Measurements from ENCODE around the gene CTAG2.
"Not testable (repeated sequence)": the region's sequence is repeated elsewhere in the genome, so short reads cannot be mapped to it uniquely, and the experiment has no call there.

The CTAG2 gene

GRCh38 chrX:154653048-154653401 is 354 bp downstream of the CTAG2 start:
- Histone ChIP-seq H3K4me3 (no peak overlapping the region), H3K36me3 (ENCODE audit: insufficient read depth, low read length) (no peaks in the 10 kb centered on the region), H3K9me3 (ENCODE audit: low read depth, low read length) (no peaks in the 10 kb centered on the region), H3K27ac (no peak overlapping the region), H3K9ac (ENCODE audit: insufficient read length) (no peak overlapping the region)
- DNase-seq (ENCODE audit: low read depth, low spot score): no peak
- TF ChIP-seq EZH2 (IDR thresholded peaks at IDR 0.05) (no peak), FOXP2 (optimal IDR thresholded peaks at IDR 0.05; ENCODE audit: control extremely low read depth, extremely low read length, insufficient read depth) (no peak), POLR2AphosphoS5 (IDR thresholded peaks at IDR 0.05; ENCODE audit: borderline replicate concordance, low read depth, low read length) (no peak)

- Histone ChIP-seq H3K9me3 (ENCODE audit: low read depth, low read length) (no peaks in the 10 kb centered on the region), H3K36me3 (ENCODE audit: insufficient read depth, low read length) (no peaks in the 10 kb centered on the region), H3K27ac (no peak overlapping the region), H3K9ac (ENCODE audit: insufficient read length) (no peak overlapping the region), H3K4me3 (no peak overlapping the region)
- DNase-seq (ENCODE audit: low read depth, low spot score): no peak
- no peak for TF ChIP-seq EZH2 (IDR thresholded peaks at IDR 0.05)
Observed at GRCh38 chrX:154652311-154653047, 900 bp downstream of the CTAG2 start.

GRCh38 chrX:154650221-154650510 is 3.2 kb downstream of the CTAG2 start:
- no peaks in the 10 kb centered on the region for H3K9me3 ChIP-seq (ENCODE audit: low read depth, low read length)
- no peak overlapping the region for H3K27ac ChIP-seq
- no peak overlapping the region for H3K4me3 ChIP-seq
- no peaks in the 10 kb centered on the region for H3K36me3 ChIP-seq (ENCODE audit: insufficient read depth, low read length)
- DNase-seq (ENCODE audit: low read depth, low spot score): no peak
- TF ChIP-seq FOXP2 (optimal IDR thresholded peaks at IDR 0.05; ENCODE audit: control extremely low read depth, extremely low read length, insufficient read depth) (no peak), EZH2 (IDR thresholded peaks at IDR 0.05) (no peak), POLR2AphosphoS5 (IDR thresholded peaks at IDR 0.05; ENCODE audit: borderline replicate concordance, low read depth, low read length) (no peak)
- H3K9ac ChIP-seq (ENCODE audit: insufficient read length): no peak overlapping the region

- H3K4me3 ChIP-seq: no peak overlapping the region
- TF ChIP-seq POLR2AphosphoS5 (IDR thresholded peaks at IDR 0.05; ENCODE audit: borderline replicate concordance, low read depth, low read length) (no peak), EZH2 (IDR thresholded peaks at IDR 0.05) (no peak), FOXP2 (optimal IDR thresholded peaks at IDR 0.05; ENCODE audit: control extremely low read depth, extremely low read length, insufficient read depth) (no peak)
- no peaks in the 10 kb centered on the region for H3K9me3 ChIP-seq (ENCODE audit: low read depth, low read length)
- H3K27ac ChIP-seq: no peak overlapping the region
- no peak overlapping the region for H3K9ac ChIP-seq (ENCODE audit: insufficient read length)
- no peaks in the 10 kb centered on the region for H3K36me3 ChIP-seq (ENCODE audit: insufficient read depth, low read length)
- DNase-seq (ENCODE audit: low read depth, low spot score): no peak
Observed at GRCh38 chrX:154649503-154650220, 3.7 kb downstream of the CTAG2 start.

- Histone ChIP-seq H3K9ac (ENCODE audit: insufficient read length) (no peak overlapping the region), H3K27ac (no peak overlapping the region)
Observed at GRCh38 chrX:154648931-154649330, 4.4 kb downstream of the CTAG2 start.

GRCh38 chrX:154645745-154646378 is 7.5 kb downstream of the CTAG2 start:
- not testable (repeated sequence) for H3K4me3 ChIP-seq; H3K9me3 ChIP-seq (ENCODE audit: low read depth, low read length); H3K27ac ChIP-seq; DNase-seq (ENCODE audit: low read depth, low spot score); H3K9ac ChIP-seq (ENCODE audit: insufficient read length); H3K36me3 ChIP-seq (ENCODE audit: insufficient read depth, low read length)

More at GRCh38 chrX:154648931-154649330, 4.4 kb downstream of the CTAG2 start:
- Histone ChIP-seq H3K36me3 (ENCODE audit: insufficient read depth, low read length) (no peaks in the 10 kb centered on the region), H3K4me3 (no peak overlapping the region), H3K9me3 (ENCODE audit: low read depth, low read length) (no peaks in the 10 kb centered on the region)
- no peak for DNase-seq (ENCODE audit: low read depth, low spot score)
- TF ChIP-seq POLR2AphosphoS5 (IDR thresholded peaks at IDR 0.05; ENCODE audit: borderline replicate concordance, low read depth, low read length) (no peak), FOXP2 (optimal IDR thresholded peaks at IDR 0.05; ENCODE audit: control extremely low read depth, extremely low read length, insufficient read depth) (no peak), EZH2 (IDR thresholded peaks at IDR 0.05) (no peak)

- H3K36me3 ChIP-seq (ENCODE audit: insufficient read depth, low read length); H3K4me3 ChIP-seq; H3K9ac ChIP-seq (ENCODE audit: insufficient read length); DNase-seq (ENCODE audit: low read depth, low spot score); H3K27ac ChIP-seq; H3K9me3 ChIP-seq (ENCODE audit: low read depth, low read length): not testable (repeated sequence)
Observed at GRCh38 chrX:154643708-154644107, 9.7 kb downstream of the CTAG2 start.

GRCh38 chrX:154641740-154642139 is 11.6 kb downstream of the CTAG2 start:
- H3K9me3 ChIP-seq (ENCODE audit: low read depth, low read length); H3K4me3 ChIP-seq; DNase-seq (ENCODE audit: low read depth, low spot score); H3K9ac ChIP-seq (ENCODE audit: insufficient read length); H3K27ac ChIP-seq; H3K36me3 ChIP-seq (ENCODE audit: insufficient read depth, low read length): not testable (repeated sequence)

- not testable (repeated sequence) for H3K4me3 ChIP-seq; H3K9me3 ChIP-seq (ENCODE audit: low read depth, low read length); H3K9ac ChIP-seq (ENCODE audit: insufficient read length); H3K36me3 ChIP-seq (ENCODE audit: insufficient read depth, low read length); DNase-seq (ENCODE audit: low read depth, low spot score); H3K27ac ChIP-seq
Observed at GRCh38 chrX:154633661-154634060, 19.7 kb downstream of the CTAG2 start.

- not testable (repeated sequence) for DNase-seq (ENCODE audit: low read depth, low spot score); H3K9ac ChIP-seq (ENCODE audit: insufficient read length); H3K9me3 ChIP-seq (ENCODE audit: low read depth, low read length); H3K36me3 ChIP-seq (ENCODE audit: insufficient read depth, low read length); H3K27ac ChIP-seq; H3K4me3 ChIP-seq
Observed at GRCh38 chrX:154630949-154631348, 22.4 kb downstream of the CTAG2 start.

GRCh38 chrX:154628960-154629359 is 24.4 kb downstream of the CTAG2 start:
- not testable (repeated sequence) for DNase-seq (ENCODE audit: low read depth, low spot score); H3K4me3 ChIP-seq; H3K36me3 ChIP-seq (ENCODE audit: insufficient read depth, low read length); H3K9ac ChIP-seq (ENCODE audit: insufficient read length); H3K9me3 ChIP-seq (ENCODE audit: low read depth, low read length); H3K27ac ChIP-seq

- H3K27ac ChIP-seq; H3K9ac ChIP-seq (ENCODE audit: insufficient read length); DNase-seq (ENCODE audit: low read depth, low spot score); H3K4me3 ChIP-seq; H3K9me3 ChIP-seq (ENCODE audit: low read depth, low read length); H3K36me3 ChIP-seq (ENCODE audit: insufficient read depth, low read length): not testable (repeated sequence)
Observed at GRCh38 chrX:154620767-154621414, 32.5 kb downstream of the CTAG2 start.

GRCh38 chrX:154619182-154619581 is 34.2 kb downstream of the CTAG2 start, which contains the start of gene CTAG1B:
Gene CTAG1B, minus strand, starts transcription at chrX:154619282. Its CDS starts 64 bp downstream, at chrX:154619218.
- not testable (repeated sequence) for DNase-seq (ENCODE audit: low read depth, low spot score); H3K27ac ChIP-seq; H3K36me3 ChIP-seq (ENCODE audit: insufficient read depth, low read length); H3K9ac ChIP-seq (ENCODE audit: insufficient read length); H3K4me3 ChIP-seq; H3K9me3 ChIP-seq (ENCODE audit: low read depth, low read length)
